Progenitor cell of endocrine pancreas (in vitro differentiated cells): ENCODE measurements around the gene KLHL10. TPM values are rescaled to one million over a fixed set of nuclear protein-coding genes. Genes with fewer than 3 reads are reported as not detected.
A peak's percentile ranks its signal among the peaks of the same experiment; 100 is the strongest.
"Not testable (repeated sequence)": the region's sequence is repeated elsewhere in the genome, so short reads cannot be mapped to it uniquely, and the experiment has no call there.

ENCODE experiments used
- DNase-seq: peaks from one replicate; pipeline ENCODE4 v3.0.0; 2021; ENCODE audit warnings: low spot score; ENCODE audit not compliant: unreplicated experiment
- H3K27ac Mint-ChIP-seq: 2 replicates; pipeline ENCODE4 v1.8.0; 2021; ENCODE audit warnings: mild to moderate bottlenecking, moderate library complexity, mixed read lengths
- H3K27me3 Mint-ChIP-seq: 2 replicates; pipeline ENCODE4 v1.8.0; 2021; ENCODE audit warnings: mixed read lengths
- H3K36me3 Mint-ChIP-seq: 2 replicates; pipeline ENCODE4 v1.8.0; 2022; ENCODE audit warnings: mixed read lengths; ENCODE audit not compliant: insufficient read depth
- H3K4me1 Mint-ChIP-seq: 2 replicates; pipeline ENCODE4 v1.8.0; 2021; ENCODE audit warnings: low read depth, mixed read lengths
- H3K4me3 Mint-ChIP-seq: 2 replicates; pipeline ENCODE4 v1.8.0; 2021; ENCODE audit warnings: low read depth, mild to moderate bottlenecking, moderate library complexity, mixed read lengths
- H3K9me3 Mint-ChIP-seq: 2 replicates; pipeline ENCODE4 v1.8.0; 2021; ENCODE audit warnings: low read depth, mixed read lengths
- total RNA-seq: library from RNA; stranded (reverse); gene quantifications from 2 replicates; pipeline ENCODE4 v1.2.1, GENCODE V29; 2021
- TF ChIP-seq, protein P1 (sequence below): fragments of 200-600 bp; sonication (generic); IDR thresholded peaks from one replicate; pipeline ENCODE4 v1.5.0; 2021; ENCODE audit warnings: antibody characterized with exemption, mild to moderate bottlenecking; ENCODE audit not compliant: unreplicated experiment

Gene KLHL10
- total RNA-seq, 1 donor from 2014 or later = not detected

DNA sequence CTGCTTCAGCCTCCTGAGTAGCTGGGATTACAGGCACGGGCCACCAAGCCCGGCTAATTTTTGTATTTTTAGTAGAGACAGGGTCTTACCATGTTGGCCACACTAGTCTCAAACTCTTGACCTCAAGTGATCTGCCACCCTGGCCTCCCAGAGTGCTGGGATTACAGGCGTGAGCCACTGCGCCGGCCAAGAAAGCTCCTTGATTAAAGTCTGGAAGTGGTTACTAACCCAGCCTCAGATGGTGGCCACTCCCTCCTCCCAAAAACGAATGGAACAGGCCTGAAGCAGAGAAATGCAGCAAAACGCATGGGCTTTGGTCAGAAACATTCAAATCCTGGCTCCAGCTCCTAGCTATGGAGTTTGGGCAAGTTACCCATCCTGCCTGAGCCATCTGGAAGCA, 13.5 kb upstream of the KLHL10 start:
- peaks cover 3% of the 10 kb centered on the region for H3K36me3 Mint-ChIP-seq
- no peak for DNase-seq
- no peak overlapping the region for H3K27ac Mint-ChIP-seq
- H3K27me3 Mint-ChIP-seq = no peaks in the 10 kb centered on the region
- TF ChIP-seq, protein P1, sequence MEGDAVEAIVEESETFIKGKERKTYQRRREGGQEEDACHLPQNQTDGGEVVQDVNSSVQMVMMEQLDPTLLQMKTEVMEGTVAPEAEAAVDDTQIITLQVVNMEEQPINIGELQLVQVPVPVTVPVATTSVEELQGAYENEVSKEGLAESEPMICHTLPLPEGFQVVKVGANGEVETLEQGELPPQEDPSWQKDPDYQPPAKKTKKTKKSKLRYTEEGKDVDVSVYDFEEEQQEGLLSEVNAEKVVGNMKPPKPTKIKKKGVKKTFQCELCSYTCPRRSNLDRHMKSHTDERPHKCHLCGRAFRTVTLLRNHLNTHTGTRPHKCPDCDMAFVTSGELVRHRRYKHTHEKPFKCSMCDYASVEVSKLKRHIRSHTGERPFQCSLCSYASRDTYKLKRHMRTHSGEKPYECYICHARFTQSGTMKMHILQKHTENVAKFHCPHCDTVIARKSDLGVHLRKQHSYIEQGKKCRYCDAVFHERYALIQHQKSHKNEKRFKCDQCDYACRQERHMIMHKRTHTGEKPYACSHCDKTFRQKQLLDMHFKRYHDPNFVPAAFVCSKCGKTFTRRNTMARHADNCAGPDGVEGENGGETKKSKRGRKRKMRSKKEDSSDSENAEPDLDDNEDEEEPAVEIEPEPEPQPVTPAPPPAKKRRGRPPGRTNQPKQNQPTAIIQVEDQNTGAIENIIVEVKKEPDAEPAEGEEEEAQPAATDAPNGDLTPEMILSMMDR = no peak
- no peak overlapping the region for H3K4me3 Mint-ChIP-seq
- no peaks in the 10 kb centered on the region for H3K9me3 Mint-ChIP-seq
- H3K4me1 Mint-ChIP-seq = no peaks in the 10 kb centered on the region

GRCh38 chr17:41825175-41825845, 12.3 kb upstream of the KLHL10 start:
- peaks cover 10% of the 10 kb centered on the region for H3K36me3 Mint-ChIP-seq
- no peaks in the 10 kb centered on the region for H3K9me3 Mint-ChIP-seq
- TF ChIP-seq, protein P1 = no peak
- no peak for DNase-seq
- no peaks in the 10 kb centered on the region for H3K4me1 Mint-ChIP-seq
- H3K27me3 Mint-ChIP-seq = no peaks in the 10 kb centered on the region
- H3K27ac Mint-ChIP-seq = no peak overlapping the region
- H3K4me3 Mint-ChIP-seq = no peak overlapping the region

- H3K27me3 Mint-ChIP-seq, H3K4me1 Mint-ChIP-seq, H3K4me3 Mint-ChIP-seq, DNase-seq, H3K27ac Mint-ChIP-seq, H3K9me3 Mint-ChIP-seq: not testable (repeated sequence)
- peaks cover 16% of the 10 kb centered on the region for H3K36me3 Mint-ChIP-seq
Observed at GRCh38 chr17:41829961-41830360, 7.7 kb upstream of the KLHL10 start.

DNA sequence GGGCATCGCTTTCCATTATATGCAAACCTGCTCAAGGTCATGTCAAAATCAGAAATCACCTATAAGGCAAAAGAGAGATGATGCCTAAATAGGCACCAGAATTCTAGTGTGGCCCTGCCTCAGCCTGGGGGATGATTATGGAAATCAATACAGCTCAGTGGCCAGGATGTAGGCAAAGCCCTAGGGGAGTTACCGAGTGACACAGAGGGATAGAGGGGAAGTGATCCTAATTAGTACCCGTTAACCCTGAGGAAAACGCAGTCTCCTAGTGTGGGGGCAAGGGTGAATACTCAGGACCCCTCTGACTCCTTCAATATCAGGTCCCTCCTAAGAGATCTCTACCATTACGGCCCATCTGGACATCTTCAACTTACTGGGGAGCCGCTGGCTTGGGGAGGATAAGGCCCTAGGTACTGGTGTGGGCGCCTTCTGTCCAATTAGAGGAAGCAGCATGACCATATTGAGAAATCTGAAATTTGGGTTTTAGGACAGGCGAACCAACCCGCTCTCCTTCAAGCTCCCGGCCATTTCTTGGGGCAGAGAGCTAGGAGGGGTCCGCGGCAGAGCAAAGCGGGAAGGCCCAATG, 2.3 kb upstream of the KLHL10 start:
- TF ChIP-seq, protein P1 = no peak
- H3K27me3 Mint-ChIP-seq = peaks cover 3% of the 10 kb centered on the region

DNA sequence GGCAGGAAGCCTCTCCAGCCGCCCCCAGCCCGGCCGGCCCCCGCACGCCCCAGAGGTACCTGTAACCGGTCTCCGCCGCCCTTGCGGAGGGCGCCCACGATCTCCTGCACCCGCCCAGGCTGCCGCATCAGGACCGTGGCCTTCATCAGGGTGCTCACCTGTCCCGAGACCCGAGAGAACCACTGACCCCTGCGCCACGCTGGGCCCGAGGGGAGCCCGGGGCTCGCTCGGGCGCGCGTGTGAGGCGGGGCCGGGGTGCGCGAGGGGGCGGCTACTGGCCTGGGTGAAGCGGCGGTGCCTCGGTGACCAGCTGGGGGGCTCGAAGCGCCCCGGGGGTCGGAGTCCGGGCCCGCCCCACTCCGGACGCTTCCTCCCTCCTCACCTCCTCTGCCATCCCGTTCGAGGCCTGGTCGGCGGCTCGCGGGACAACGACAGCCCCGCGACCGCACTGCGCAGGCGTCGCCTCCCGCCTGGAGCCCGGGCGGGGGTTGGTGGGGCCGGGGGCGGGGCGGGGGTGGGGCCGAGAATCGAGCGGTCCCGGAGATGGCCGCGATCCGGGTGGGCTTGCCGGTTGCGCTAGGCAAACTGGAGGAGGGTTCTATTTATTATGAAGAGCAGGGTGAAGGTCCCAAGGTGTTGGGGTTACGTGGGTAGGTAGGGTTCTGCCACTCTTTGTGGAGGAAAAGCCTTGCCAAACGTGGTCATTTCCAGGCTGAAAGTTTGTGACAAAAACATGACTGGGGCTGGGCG, 1.6 kb upstream of the KLHL10 start, which contains the start of gene NT5C3B:
NT5C3B (minus strand) TSS at position 433 of the 750 bp plus-strand sequence; CDS start at position 394, 39 bp downstream.
- H3K4me3 Mint-ChIP-seq = peak within 1 kb of the TSS; percentile 86
- TF ChIP-seq, protein P1 = no peak
- no peaks in the 10 kb centered on the region for H3K9me3 Mint-ChIP-seq
- H3K27me3 Mint-ChIP-seq = peaks cover 3% of the 10 kb centered on the region
- peak within 1 kb of the TSS; percentile 74 for H3K27ac Mint-ChIP-seq
- H3K4me1 Mint-ChIP-seq = peaks cover 6% of the 10 kb centered on the region
- peaks cover 5% of the 10 kb centered on the region for H3K36me3 Mint-ChIP-seq
- peak; percentile 52 for DNase-seq

More for the DNA sequence above, 2.3 kb upstream of the KLHL10 start:
- Mint-ChIP-seq H3K27ac (peak overlapping the region; percentile 68), H3K36me3 (peaks cover 6% of the 10 kb centered on the region), H3K4me1 (peaks cover 6% of the 10 kb centered on the region), H3K4me3 (peak overlapping the region; percentile 86), H3K9me3 (no peaks in the 10 kb centered on the region)
- DNase-seq = no peak
